Trophoblast cell (in vitro differentiated cells and primary cell): Measurements from ENCODE around the gene CREB5.
A peak's percentile ranks its signal among the peaks of the same experiment; 100 is the strongest.

Experiments
- DNase-seq, 2 donors: peaks; one replicate each; pipeline ENCODE4 v3.0.0-alpha.2; 2016
- H2AFZ ChIP-seq: 2 replicates; pipeline ENCODE4 v1.6.1; 2013; ENCODE audit warnings: low read length, moderate library complexity, mild to moderate bottlenecking; ENCODE audit not compliant: insufficient read depth, poor library complexity
- H2AK5ac ChIP-seq: 2 replicates; pipeline ENCODE4 v1.6.1; 2013; ENCODE audit warnings: mild to moderate bottlenecking, low read length
- H2BK120ac ChIP-seq: 2 replicates; pipeline ENCODE4 v1.6.1; 2013; ENCODE audit warnings: low read length, mild to moderate bottlenecking, moderate library complexity; ENCODE audit not compliant: insufficient read depth, poor library complexity
- H2BK12ac ChIP-seq: 2 replicates; pipeline ENCODE4 v1.6.1; 2013; ENCODE audit warnings: mild to moderate bottlenecking, low read length, moderate library complexity
- H2BK5ac ChIP-seq: 2 replicates; pipeline ENCODE4 v1.6.1; 2013; ENCODE audit warnings: low read length, low read depth, moderate library complexity, mild to moderate bottlenecking; ENCODE audit not compliant: poor library complexity
- H3K14ac ChIP-seq: 2 replicates; pipeline ENCODE4 v1.6.1; 2013; ENCODE audit warnings: mild to moderate bottlenecking, low read length
- H3K18ac ChIP-seq: 2 replicates; pipeline ENCODE4 v1.6.1; 2013; ENCODE audit warnings: mild to moderate bottlenecking, low read length
- H3K23ac ChIP-seq: 2 replicates; pipeline ENCODE4 v1.6.1; 2013; ENCODE audit warnings: low read length
- H3K27ac ChIP-seq: 2 replicates; pipeline ENCODE4 v1.5.1; 2013; ENCODE audit warnings: low read depth, mild to moderate bottlenecking, inconsistent platforms, low read length, moderate library complexity
- H3K27me3 ChIP-seq: 2 replicates; pipeline ENCODE4 v1.6.1; 2013; ENCODE audit warnings: inconsistent platforms, mild to moderate bottlenecking, low read length, moderate library complexity; ENCODE audit not compliant: insufficient read depth
- H3K36me3 ChIP-seq, 2 experiments: 1 replicate in 1 of 2; 2 replicates in 1 of 2; pipeline ENCODE4 v1.6.1; 2013; ENCODE audit warnings: low read length in 2 of 2, mild to moderate bottlenecking in 2 of 2, moderate library complexity in 1 of 2; ENCODE audit not compliant: insufficient read depth in 2 of 2, control insufficient read depth in 1 of 2
- H3K4ac ChIP-seq: 2 replicates; pipeline ENCODE4 v1.6.1; 2013; ENCODE audit warnings: low read depth, mild to moderate bottlenecking, low read length, moderate library complexity
- H3K4me1 ChIP-seq, 2 experiments: 1 replicate in 1 of 2; 2 replicates in 1 of 2; pipeline ENCODE4 v1.6.1; 2013; ENCODE audit warnings: low read length in 2 of 2, mild to moderate bottlenecking in 2 of 2, moderate library complexity in 1 of 2; ENCODE audit not compliant: insufficient read depth in 2 of 2, control insufficient read depth in 1 of 2
- H3K4me2 ChIP-seq: 2 replicates; pipeline ENCODE4 v1.6.1; 2013; ENCODE audit warnings: inconsistent platforms, mild to moderate bottlenecking, low read length, moderate library complexity
- H3K4me3 ChIP-seq: 2 replicates; pipeline ENCODE4 v1.5.1; 2013; ENCODE audit warnings: mild to moderate bottlenecking, low read depth, low read length, inconsistent platforms
- H3K79me1 ChIP-seq: one replicate; pipeline ENCODE4 v1.6.1; 2013; ENCODE audit warnings: low read length
- H3K79me2 ChIP-seq: 2 replicates; pipeline ENCODE4 v1.6.1; 2013; ENCODE audit warnings: low read length, mild to moderate bottlenecking; ENCODE audit not compliant: control insufficient read depth, insufficient read depth, poor library complexity
- H3K9ac ChIP-seq: 2 replicates; pipeline ENCODE4 v1.6.1; 2013; ENCODE audit warnings: mild to moderate bottlenecking, low read length
- H3K9me3 ChIP-seq: 2 replicates; pipeline ENCODE4 v1.6.1; 2013; ENCODE audit warnings: low read depth, mild to moderate bottlenecking, control low read depth, inconsistent platforms, low read length; ENCODE audit not compliant: insufficient read depth
- H4K12ac ChIP-seq: 2 replicates; pipeline ENCODE4 v1.6.1; 2013; ENCODE audit warnings: low read depth, mild to moderate bottlenecking, low read length, moderate library complexity
- H4K8ac ChIP-seq: 2 replicates; pipeline ENCODE4 v1.6.1; 2013; ENCODE audit warnings: low read depth, mild to moderate bottlenecking, low read length, moderate library complexity
- H4K91ac ChIP-seq: one replicate; pipeline ENCODE4 v1.6.1; 2013; ENCODE audit warnings: low read depth, mild to moderate bottlenecking, low read length, moderate library complexity
- WGBS: extraction: QIAGEN DNeasy Blood & Tissue Kit; methylation state at CpG from one replicate; pipeline ENCODE4 v1.1.7; 2013; ENCODE audit warnings: missing lambda C conversion rate; ENCODE audit not compliant: insufficient read length, insufficient coverage; ENCODE audit errors: extremely low coverage; 5-methylcytosine and 5-hydroxymethylcytosine counted together

The CREB5 gene

DNA sequence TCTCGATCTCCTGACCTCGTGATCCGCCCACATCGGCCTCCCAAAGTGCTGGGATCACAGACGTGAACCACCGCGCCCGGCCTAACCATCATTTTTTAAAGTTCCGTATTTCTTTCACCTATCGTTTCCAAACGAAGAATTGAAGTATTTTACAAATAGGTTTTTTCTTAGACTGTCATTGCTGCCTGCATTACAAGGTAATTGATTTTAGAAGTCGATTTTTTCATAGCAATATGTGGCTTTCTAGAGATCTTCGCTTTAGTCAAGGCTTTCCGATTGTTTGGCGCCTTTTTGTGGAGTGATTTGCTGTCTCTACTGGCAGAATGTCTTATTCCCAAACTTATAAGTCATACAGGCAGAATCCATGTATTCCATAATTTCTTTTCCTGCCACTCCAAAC, 436.6 kb downstream of the CREB5 start:
- Histone ChIP-seq H3K27me3 (no peaks in the 10 kb centered on the region), H3K4me2 (no peak overlapping the region), H2AFZ (no peak overlapping the region), H2BK120ac (no peak overlapping the region), H3K79me2 (no peaks in the 10 kb centered on the region), H3K9me3 (no peaks in the 10 kb centered on the region), H3K79me1 (no peaks in the 10 kb centered on the region), H3K36me3 (no peaks in the 10 kb centered on the region), H2BK12ac (no peak overlapping the region), H3K14ac (no peak overlapping the region), H3K4me1 (peaks cover 3% of the 10 kb centered on the region in 2 experiments), H3K18ac (no peak overlapping the region), H3K9ac (no peak overlapping the region), H3K4me3 (no peak overlapping the region), H3K27ac (no peak overlapping the region), H3K4ac (no peak overlapping the region), H3K23ac (no peak overlapping the region), H4K12ac (no peak overlapping the region), H2AK5ac (no peak overlapping the region), H4K91ac (no peak overlapping the region), H4K8ac (no peak overlapping the region), H2BK5ac (no peak overlapping the region)
- no peak for DNase-seq
- no CpG with 5 or more reads among the region's 15 CpGs for WGBS

DNA sequence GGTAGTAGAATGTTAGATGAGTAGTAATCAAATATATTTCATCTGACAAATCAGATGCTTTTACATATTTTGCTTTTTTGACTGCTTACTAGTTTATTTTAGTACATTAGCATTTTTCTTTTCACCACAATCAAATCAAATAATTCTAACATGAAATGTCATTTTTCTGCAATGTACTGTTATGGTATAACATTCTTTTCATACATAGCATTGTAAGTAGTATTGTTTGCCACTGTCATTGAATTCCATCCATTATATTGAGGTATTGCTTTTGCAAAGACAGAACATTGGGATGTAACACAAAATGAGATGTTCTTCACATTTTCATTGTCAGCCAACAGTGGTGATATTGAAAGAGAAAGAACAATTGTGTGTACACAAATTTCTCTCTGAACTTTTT, 438.4 kb downstream of the CREB5 start:
- Histone ChIP-seq H3K4me1 (peaks cover 9 to 10% of the 10 kb centered on the region in 2 experiments), H2BK5ac (no peak overlapping the region), H3K23ac (no peak overlapping the region), H3K4me2 (no peak overlapping the region), H3K4me3 (no peak overlapping the region), H3K79me1 (peaks cover 2% of the 10 kb centered on the region), H2AK5ac (no peak overlapping the region), H4K12ac (no peak overlapping the region), H2BK120ac (no peak overlapping the region), H3K14ac (no peak overlapping the region), H3K9ac (no peak overlapping the region), H4K91ac (no peak overlapping the region), H2AFZ (no peak overlapping the region), H3K36me3 (no peaks in the 10 kb centered on the region), H3K27me3 (no peaks in the 10 kb centered on the region), H2BK12ac (no peak overlapping the region), H3K18ac (no peak overlapping the region), H3K9me3 (no peaks in the 10 kb centered on the region), H3K79me2 (no peaks in the 10 kb centered on the region), H3K4ac (no peak overlapping the region), H3K27ac (no peak overlapping the region), H4K8ac (no peak overlapping the region)
- no peak for DNase-seq

DNA sequence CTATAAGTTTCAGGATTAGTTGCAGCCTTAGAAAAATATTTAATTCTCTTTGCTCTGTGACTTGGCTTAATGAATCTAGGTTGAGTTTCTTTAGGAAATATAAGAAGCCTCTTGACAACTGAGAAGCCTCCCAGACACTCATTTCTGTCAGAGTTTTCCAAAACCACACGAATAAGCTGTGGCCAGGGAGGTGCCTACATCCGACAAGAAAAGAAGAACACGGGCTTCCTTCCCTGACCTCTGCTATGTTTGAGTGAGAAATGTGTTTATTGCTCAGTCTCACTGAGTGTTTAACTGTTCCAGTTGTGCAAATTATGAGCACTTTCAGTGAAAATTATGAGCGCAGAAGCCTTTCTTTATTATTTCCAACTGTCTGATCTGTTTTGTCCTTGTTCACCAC, 440.8 kb downstream of the CREB5 start:
- Histone ChIP-seq H3K23ac (no peak overlapping the region), H3K27ac (no peak overlapping the region), H4K8ac (no peak overlapping the region), H2BK120ac (no peak overlapping the region), H3K9ac (no peak overlapping the region), H3K4me3 (no peak overlapping the region), H3K79me1 (peaks cover 6% of the 10 kb centered on the region), H3K4me2 (peak overlapping the region; percentile 2), H2AFZ (no peak overlapping the region), H3K14ac (no peak overlapping the region), H3K9me3 (no peaks in the 10 kb centered on the region), H3K79me2 (no peaks in the 10 kb centered on the region), H3K36me3 (no peaks in the 10 kb centered on the region), H3K18ac (no peak overlapping the region), H4K12ac (no peak overlapping the region), H2BK5ac (no peak overlapping the region), H3K4ac (no peak overlapping the region), H3K4me1 (peaks cover 12 to 18% of the 10 kb centered on the region in 2 experiments), H2BK12ac (no peak overlapping the region), H2AK5ac (no peak overlapping the region), H4K91ac (no peak overlapping the region), H3K27me3 (no peaks in the 10 kb centered on the region)
- DNase-seq: no peak
- no CpG with 5 or more reads among the region's 4 CpGs for WGBS

DNA sequence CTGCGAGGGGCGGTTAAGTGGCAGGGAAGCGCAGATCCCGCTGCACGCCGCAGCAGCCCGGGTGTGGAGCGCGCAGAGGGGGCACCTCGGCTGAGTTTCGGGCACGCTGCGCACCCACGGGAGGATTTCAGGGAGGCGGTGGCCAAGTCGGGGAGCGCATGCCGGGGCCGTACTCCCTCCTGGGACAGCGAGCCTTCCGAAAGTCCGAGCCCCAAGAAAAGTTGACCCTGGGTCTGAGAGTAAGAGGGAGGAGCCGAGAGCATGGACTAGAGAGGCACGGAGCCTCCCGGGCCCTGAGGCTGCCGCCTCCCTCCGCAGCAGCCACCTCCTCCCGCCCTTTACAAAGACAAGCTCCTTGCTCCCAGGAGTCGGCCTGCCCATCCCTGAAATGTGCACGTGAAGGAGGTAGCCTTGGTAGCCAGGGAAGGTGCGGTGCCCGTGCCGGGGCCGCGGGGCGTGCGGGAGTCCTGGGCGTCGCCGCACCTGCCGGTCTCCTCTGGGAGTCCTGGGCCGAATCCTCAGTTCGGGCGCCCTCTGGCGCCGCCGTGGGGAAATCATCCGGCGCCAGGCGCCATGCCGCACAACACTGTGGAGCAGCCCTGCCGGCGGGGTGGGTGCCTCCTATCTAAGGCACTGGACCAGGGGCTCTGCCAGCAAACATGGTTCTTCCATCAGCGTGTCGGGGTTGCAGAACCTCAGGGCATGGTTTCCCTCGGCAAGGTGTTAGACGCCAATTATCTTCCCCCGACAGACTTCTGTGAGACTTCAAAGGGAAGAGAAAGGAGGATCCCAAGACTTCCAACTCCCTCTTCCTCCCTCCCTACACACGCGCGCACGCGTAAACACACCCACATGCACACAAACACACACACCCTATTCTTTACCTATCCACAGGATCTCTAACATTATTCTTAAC, 441.8 kb downstream of the CREB5 start:
- Histone ChIP-seq H2AK5ac (no peak overlapping the region), H3K27me3 (no peaks in the 10 kb centered on the region), H2BK5ac (no peak overlapping the region), H3K9me3 (no peaks in the 10 kb centered on the region), H2BK120ac (peak overlapping the region; percentile 61), H3K27ac (no peak overlapping the region), H3K4ac (no peak overlapping the region), H2AFZ (peak overlapping the region; percentile 14), H4K91ac (no peak overlapping the region), H2BK12ac (peak overlapping the region; percentile 65), H3K4me1 (peaks cover 12 to 19% of the 10 kb centered on the region in 2 experiments), H4K12ac (no peak overlapping the region), H3K23ac (no peak overlapping the region), H3K36me3 (no peaks in the 10 kb centered on the region), H3K79me2 (no peaks in the 10 kb centered on the region), H3K4me3 (peak overlapping the region; percentile 70), H3K4me2 (peak overlapping the region; percentile 93), H4K8ac (peak overlapping the region; percentile 43), H3K9ac (no peak overlapping the region), H3K79me1 (peaks cover 6% of the 10 kb centered on the region), H3K18ac (peak overlapping the region; percentile 2), H3K14ac (peak overlapping the region; percentile 38)
- DNase-seq: peak; percentile 87 to 92
- no CpG with 5 or more reads among the region's 63 CpGs for WGBS
